ENCODE measurements around the gene ANP32A. TPM values are rescaled to one million over a fixed set of nuclear protein-coding genes. Genes with fewer than 3 reads are reported as not detected.
"Not testable (repeated sequence)": the region's sequence is repeated elsewhere in the genome, so short reads cannot be mapped to it uniquely, and the experiment has no call there.

Gene ANP32A
- total RNA-seq, result 98.5 TPM

- DNase-seq, result peak; percentile 88
Observed at GRCh38 chr15:68820295-68821189, at the start of gene ANP32A. Gene ANP32A, minus strand, starts transcription at chr15:68820895. Its CDS starts 144 bp downstream, at chr15:68820751.

DNA sequence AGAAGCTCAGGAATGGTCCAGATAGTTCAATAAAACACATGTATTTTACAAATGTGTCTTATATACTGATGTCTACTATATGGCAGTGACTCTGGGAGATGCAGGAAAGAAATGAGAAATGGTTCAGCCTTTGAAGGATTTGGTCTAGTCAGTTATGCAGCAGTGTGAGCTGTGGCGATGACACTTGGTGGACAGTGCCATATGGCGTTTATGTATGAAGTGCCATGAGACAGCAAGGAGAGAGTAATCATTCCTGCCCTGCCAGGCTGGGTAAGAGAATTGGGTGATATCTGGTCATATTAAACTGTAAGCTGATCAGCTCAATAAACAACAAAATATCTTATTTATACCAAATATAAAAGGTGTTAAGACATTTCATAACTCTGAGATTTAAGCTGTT is 47.6 kb upstream of the ANP32A start:
- DNase-seq, result no peak

GRCh38 chr15:68862415-68862814 is 41.7 kb upstream of the ANP32A start:
- DNase-seq, result no peak

- DNase-seq, result not testable (repeated sequence)
Observed at GRCh38 chr15:68858666-68859065, 38.0 kb upstream of the ANP32A start.

DNA sequence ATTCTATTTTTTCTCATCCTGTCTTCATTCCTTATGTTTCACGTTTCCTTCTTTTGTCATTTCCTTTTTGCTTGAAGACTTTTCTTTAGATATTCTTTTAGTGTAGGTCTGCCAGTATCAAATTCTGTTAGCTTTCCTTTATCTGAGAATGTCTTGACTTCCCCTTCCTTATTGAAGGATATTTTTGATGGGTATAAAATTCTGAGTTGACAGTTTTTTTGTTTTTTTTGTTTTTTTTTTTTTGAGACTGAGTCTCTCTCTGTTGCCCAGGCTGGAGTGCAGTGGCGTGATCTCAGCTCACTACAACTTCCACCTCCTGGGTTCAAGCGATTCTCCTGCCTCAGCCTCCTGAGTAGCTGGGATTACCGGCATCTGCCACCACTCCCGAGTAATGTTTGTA is 36.7 kb upstream of the ANP32A start:
- not testable (repeated sequence) for DNase-seq

DNA sequence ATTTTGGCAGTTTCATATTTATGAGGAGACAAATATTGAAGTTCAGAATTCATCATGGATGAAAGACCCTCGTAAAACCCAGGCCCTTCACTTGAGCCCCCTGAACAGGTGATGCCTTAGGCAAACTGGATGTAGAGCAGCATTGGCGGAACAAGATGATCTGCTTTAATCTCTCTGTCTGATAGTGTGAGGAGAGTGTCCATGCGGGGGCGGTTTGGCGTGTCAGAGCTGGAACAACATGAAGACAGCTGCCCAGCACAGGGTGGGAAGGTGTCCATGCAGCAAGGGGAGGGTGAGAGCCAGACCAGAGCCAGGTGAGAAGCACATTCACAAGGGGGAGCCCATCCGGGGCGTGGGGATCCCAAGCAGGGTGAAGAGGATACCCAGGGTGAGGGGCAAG is 31.8 kb upstream of the ANP32A start:
- DNase-seq, result no peak

DNA sequence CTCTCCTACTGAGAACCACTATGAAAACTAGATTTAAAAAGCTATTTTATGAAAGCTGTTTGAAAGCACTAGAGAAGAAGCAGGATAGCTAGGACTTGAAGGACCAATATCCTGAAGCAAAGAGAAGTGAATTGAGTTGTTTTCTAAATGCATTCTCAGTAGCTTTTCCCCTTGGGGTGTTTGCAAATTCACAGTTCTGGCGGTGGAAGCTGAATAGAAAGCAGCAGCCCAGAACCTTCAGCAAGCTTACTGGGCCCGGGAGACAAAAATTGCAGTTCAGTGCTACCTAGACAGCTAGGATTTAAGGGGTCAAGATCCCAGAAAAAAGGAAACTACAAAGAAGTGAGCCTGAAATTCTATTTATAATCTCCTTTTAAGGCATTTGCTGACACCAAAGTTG is 31.3 kb upstream of the ANP32A start:
- DNase-seq, result no peak

GRCh38 chr15:68849497-68849896 is 28.8 kb upstream of the ANP32A start:
- DNase-seq, result no peak

- no peak for DNase-seq
Observed at GRCh38 chr15:68846851-68847439, 26.2 kb upstream of the ANP32A start.

GRCh38 chr15:68844856-68845550 is 24.3 kb upstream of the ANP32A start:
- DNase-seq, result no peak

DNA sequence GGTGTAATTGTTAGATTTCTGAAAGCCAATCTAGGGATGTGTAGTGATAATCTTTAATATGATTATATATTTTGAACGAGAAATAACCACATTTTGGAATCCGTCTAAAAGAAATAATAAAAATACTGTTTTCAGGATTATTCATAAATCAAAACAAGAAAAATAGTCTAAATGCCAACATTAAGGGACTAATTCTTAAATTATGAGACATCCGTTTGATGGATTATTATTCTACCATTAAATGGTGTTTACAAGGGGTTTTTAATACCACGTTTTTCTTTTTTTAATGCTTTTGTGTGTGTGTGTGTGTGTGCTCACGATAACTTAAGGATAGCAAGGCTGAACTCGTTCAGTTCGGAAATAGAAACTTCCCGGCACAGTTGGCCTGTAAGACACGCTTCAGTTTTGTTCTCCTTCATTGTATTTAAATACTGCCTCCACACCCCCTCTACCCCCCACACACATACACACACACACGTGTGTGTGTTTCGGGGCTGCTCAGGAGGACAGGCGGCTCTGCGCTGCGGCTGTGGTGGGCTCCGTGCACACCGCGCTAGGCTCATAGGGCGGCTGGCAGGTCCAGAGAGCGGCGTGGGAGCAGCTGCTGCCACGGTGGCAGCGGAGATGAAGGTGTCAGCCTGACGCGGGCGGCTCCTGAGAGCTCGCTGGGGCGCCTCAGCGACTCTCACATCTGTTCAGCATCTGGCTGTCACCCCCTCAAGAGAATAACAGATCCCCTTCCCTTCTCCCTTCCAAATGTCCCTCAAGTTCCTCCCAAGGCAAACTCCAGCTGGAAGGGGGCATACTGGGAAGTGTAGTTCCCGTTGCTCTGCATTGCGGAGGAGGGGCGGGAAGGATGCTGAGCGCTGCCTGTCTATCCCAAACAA is 23.0 kb upstream of the ANP32A start:
- peak; percentile 70 for DNase-seq

DNA sequence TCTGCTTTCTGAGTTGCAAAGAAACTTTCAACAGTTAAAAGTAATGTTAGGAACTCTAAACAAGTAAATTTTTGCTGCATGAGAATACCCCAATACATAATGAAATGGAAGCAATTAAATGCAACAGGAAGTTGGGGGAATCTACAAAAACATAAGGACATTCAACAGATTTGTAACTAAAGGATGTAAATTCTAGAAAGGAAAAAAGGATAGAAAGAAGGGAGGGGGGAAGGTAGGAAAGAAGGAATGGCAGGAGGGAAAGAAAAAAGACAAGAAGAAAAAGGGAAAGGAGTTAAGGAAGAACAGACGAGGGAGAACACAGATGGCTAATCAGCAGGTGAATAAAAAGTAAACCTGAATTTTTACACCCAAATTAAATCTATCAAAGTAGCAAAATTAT is 22.3 kb upstream of the ANP32A start:
- peak; percentile 10 for DNase-seq

DNA sequence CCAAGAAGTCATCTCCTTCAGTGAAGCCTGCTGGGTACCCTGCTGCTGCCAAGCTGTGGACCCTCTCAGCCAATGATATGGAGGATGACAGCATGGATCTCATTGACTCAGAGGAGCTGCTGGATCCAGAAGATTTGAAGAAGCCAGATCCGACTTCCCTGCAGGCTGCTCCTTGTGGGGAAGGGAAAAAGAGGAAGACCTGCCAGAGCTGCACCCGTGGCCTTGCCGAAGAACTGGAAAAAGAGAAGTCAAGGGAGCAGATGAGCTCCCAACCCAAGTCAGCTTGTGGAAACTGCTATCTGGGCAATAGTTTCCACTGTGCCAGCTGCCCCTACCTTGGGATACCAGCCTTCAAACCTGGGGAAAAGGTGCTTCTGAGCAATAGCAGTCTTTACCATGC is 13.7 kb upstream of the ANP32A start:
- no peak for DNase-seq

DNA sequence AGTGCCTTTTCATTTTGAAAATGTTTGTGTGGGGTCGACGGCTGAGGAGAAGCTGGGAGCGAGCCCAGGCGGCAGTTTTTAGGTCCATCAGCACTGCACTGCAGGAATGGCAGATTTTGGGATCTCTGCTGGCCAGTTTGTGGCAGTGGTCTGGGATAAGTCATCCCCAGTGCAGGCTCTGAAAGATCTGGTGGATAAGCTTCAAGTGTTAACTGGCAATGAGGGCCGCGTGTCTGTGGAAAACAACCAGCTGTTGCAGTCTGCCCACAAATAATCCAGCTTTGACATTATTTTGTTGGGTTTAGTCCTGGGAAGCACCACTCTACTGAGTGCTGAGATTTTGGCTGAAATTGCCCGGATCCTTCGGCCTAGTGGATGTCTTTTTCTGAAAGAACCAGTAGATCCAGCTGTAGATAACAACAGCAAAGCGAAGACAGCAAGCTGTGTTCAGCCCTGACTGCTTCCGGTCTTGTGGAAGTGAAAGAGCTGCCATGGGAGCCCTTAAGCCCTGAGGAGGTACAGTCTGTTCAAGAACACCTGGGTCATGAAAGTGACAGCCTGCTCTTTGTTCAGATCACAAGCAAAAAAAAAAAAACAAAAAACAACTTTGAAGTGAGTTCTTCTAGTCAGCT is 13.1 kb upstream of the ANP32A start:
- DNase-seq, result no peak

DNA sequence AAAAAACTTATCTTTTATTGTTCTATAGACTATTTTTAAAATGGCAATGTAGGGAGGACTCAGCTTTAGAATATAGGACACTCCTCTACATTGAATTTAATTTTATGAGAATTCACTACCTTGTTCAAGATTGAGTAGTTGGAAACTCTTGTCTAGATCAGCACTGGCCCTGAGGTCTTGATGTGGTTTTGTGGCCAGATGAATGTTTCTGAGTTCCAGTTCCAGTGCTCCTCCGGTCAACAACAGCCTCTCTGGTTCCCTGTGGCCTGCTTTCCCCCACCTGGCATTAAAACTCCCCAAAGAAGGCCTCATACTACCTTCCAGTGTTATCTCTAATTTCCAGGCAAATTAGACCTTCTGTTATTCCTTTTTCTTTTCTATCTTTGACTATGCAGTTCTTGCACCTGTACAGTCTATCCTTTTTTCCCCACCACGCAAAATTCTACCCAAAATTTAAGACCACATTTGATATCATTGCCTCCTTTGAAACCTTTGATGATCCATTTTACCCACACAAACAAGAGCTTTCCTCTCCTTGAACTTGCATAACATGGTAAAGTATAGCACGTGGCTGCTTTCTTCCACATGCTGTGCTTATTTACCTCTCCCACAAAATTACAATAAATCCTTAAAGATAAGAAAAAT is 9.6 kb upstream of the ANP32A start:
- DNase-seq, result no peak

- DNase-seq, result no peak
Observed at GRCh38 chr15:68829068-68829467, 8.4 kb upstream of the ANP32A start.

DNA sequence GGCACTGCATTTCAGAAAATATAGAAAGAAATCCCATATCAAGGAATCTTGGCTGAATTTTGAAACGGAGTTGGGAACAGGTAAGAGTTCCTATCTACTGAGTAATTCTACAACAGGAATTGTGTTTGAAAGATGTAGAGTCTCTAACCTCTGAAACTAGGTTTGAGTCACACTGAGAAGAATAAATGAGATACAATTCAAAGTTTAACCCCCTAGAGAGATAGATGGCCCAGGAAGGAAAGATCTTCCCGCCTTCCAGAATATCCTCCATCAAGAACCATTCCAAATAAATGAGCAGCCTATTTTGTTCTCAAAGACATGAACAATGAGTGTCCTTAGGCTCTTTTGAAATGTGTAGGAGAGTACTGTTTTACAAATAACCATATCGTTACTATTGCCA is 2.9 kb upstream of the ANP32A start:
- no peak for DNase-seq

DNA sequence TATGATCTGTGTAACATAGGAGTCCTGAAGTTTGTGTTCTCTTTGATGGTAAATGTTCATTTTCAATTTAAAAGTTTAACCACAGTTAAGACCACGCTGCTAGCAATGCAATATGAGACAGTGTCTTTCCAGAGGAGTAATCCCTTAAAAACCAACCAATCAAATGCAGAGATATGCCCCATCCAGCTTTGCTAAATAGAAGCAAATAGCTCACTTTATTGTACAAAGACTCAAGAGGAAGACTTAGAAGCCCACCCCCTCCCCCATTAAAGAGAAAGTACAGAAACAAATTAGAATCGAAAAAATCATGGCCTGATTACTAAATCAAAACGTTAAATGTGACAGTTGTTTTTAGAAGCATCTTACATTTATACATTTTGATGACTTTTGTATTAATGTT is 2.1 kb upstream of the ANP32A start:
- DNase-seq, result no peak

DNA sequence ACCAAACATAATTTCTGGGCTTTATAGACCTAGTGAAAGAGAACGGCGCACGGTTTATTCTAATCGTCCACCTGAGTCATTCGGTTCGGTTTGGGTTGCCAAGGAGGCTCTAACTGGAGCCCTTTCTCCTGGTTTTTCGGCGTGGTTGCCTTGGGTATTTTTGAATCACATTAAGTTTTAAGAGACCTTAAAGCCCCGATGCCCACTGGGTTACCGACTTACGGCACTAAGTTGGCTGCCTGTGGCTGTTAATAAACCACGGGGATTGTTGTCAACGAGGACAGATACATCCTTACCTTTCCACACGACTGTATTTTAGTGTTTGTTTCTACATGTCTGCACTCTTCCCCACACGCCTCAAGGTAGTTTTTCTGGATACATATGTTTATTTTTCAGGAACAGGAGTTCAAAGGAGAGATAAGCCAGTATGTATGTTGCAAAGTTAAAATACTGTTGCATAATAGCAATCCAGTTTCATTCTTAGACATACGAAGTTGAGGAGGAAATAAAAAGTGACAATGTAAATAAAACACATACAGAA is 1.2 kb upstream of the ANP32A start:
- DNase-seq, result no peak

- no peak for DNase-seq
Observed at GRCh38 chr15:68821190-68821840, 620 bp upstream of the ANP32A start.

All from skin of body (tissue), 2 donors.